Measurements from ENCODE around the gene TSPAN18. TPM values are rescaled to one million over a fixed set of nuclear protein-coding genes. Genes with fewer than 3 reads are reported as not detected.

Gene TSPAN18
- total RNA-seq, 1 donor from 2014 or later, result 717 TPM

GRCh38 chr11:44942029-44942955 is 215.5 kb downstream of the TSPAN18 start:
- H3K27ac Mint-ChIP-seq (ENCODE audit: unreplicated experiment), result peak overlapping the region; percentile 70
- H3K4me3 Mint-ChIP-seq (ENCODE audit: unreplicated experiment), result peak overlapping the region; percentile 49
- H3K4me1 Mint-ChIP-seq (ENCODE audit: unreplicated experiment), result peaks cover 40% of the 10 kb centered on the region
- H3K36me3 Mint-ChIP-seq (ENCODE audit: low read depth, unreplicated experiment), result peaks cover 26% of the 10 kb centered on the region
- peaks cover 17% of the 10 kb centered on the region for H3K27me3 Mint-ChIP-seq (ENCODE audit: unreplicated experiment)
- no peak for TF ChIP-seq CTCF (IDR thresholded peaks at IDR 0.05; ENCODE audit: unreplicated experiment)
- H3K9me3 Mint-ChIP-seq (ENCODE audit: unreplicated experiment), result no peaks in the 10 kb centered on the region
- no peak for DNase-seq (ENCODE audit: low spot score)

- H3K4me3 Mint-ChIP-seq (ENCODE audit: unreplicated experiment), result no peak overlapping the region
- peaks cover 44% of the 10 kb centered on the region for H3K4me1 Mint-ChIP-seq (ENCODE audit: unreplicated experiment)
These were observed 216.4 kb downstream of the TSPAN18 start for GRCh38 chr11:44943118-44943517.

GRCh38 chr11:44943696-44944095 is 216.9 kb downstream of the TSPAN18 start:
- no peak for TF ChIP-seq CTCF (IDR thresholded peaks at IDR 0.05; ENCODE audit: unreplicated experiment)
- Mint-ChIP-seq H3K9me3 (ENCODE audit: unreplicated experiment) (no peaks in the 10 kb centered on the region), H3K27me3 (ENCODE audit: unreplicated experiment) (peaks cover 24% of the 10 kb centered on the region), H3K4me1 (ENCODE audit: unreplicated experiment) (peaks cover 47% of the 10 kb centered on the region), H3K36me3 (ENCODE audit: low read depth, unreplicated experiment) (peaks cover 30% of the 10 kb centered on the region), H3K27ac (ENCODE audit: unreplicated experiment) (no peak overlapping the region), H3K4me3 (ENCODE audit: unreplicated experiment) (no peak overlapping the region)
- no peak for DNase-seq (ENCODE audit: low spot score)

More at GRCh38 chr11:44943118-44943517, 216.4 kb downstream of the TSPAN18 start:
- peaks cover 26% of the 10 kb centered on the region for H3K36me3 Mint-ChIP-seq (ENCODE audit: low read depth, unreplicated experiment)
- TF ChIP-seq CTCF (IDR thresholded peaks at IDR 0.05; ENCODE audit: unreplicated experiment), result no peak
- no peak overlapping the region for H3K27ac Mint-ChIP-seq (ENCODE audit: unreplicated experiment)
- no peaks in the 10 kb centered on the region for H3K9me3 Mint-ChIP-seq (ENCODE audit: unreplicated experiment)
- no peak for DNase-seq (ENCODE audit: low spot score)
- H3K27me3 Mint-ChIP-seq (ENCODE audit: unreplicated experiment), result peaks cover 21% of the 10 kb centered on the region

- TF ChIP-seq CTCF (IDR thresholded peaks at IDR 0.05; ENCODE audit: unreplicated experiment), result no peak
- Mint-ChIP-seq H3K27ac (ENCODE audit: unreplicated experiment) (no peak overlapping the region), H3K27me3 (ENCODE audit: unreplicated experiment) (peaks cover 22% of the 10 kb centered on the region), H3K4me1 (ENCODE audit: unreplicated experiment) (peaks cover 49% of the 10 kb centered on the region), H3K9me3 (ENCODE audit: unreplicated experiment) (no peaks in the 10 kb centered on the region), H3K4me3 (ENCODE audit: unreplicated experiment) (no peak overlapping the region), H3K36me3 (ENCODE audit: low read depth, unreplicated experiment) (peaks cover 30% of the 10 kb centered on the region)
- no peak for DNase-seq (ENCODE audit: low spot score)
These were observed 217.6 kb downstream of the TSPAN18 start for GRCh38 chr11:44944181-44944852.
